Stimulated activated CD4-positive, alpha-beta T cell treated with anti-CD3 and anti-CD28 coated beads, Interleukin-1b, Interleukin-23, amount 100 ng/mL, for 4 hours (primary cell): Measurements from ENCODE around the gene C7orf57.
A peak's percentile ranks its signal among the peaks of the same experiment; 100 is the strongest.
"Not testable (repeated sequence)": the region's sequence is repeated elsewhere in the genome, so short reads cannot be mapped to it uniquely, and the experiment has no call there.

Experiments used
- DNase-seq, 2 donors: peaks; one replicate each; pipeline ENCODE4 v3.0.0-alpha.2; 2020; ENCODE audit warnings: low read depth in 2 of 2

C7orf57 gene

DNA sequence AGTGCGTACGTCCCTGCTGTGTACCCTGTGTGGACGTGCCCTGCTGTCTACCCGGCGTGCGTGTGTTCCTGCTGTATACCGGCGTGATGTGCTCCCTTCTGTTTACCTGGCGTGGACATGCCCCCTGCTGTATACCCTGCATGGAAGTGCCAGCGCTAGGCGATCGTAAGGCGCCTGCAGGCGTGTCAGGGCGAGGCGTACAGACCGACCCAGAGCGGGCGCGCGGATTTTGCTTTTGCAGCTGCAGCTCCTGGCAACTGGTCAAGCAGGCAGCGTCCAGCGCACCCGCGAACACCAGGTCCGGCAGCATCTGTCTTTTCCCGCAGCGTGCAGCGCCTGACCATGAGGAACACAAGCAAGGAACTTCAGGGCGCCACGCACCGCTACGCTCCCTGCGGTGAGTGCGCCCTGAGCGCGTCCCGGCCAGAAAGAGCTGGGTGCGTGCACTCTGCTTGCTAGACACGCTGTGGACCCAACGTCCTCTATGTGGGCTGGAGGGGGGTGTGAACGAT is 680 bp downstream of the C7orf57 start:
- no peak for DNase-seq

DNA sequence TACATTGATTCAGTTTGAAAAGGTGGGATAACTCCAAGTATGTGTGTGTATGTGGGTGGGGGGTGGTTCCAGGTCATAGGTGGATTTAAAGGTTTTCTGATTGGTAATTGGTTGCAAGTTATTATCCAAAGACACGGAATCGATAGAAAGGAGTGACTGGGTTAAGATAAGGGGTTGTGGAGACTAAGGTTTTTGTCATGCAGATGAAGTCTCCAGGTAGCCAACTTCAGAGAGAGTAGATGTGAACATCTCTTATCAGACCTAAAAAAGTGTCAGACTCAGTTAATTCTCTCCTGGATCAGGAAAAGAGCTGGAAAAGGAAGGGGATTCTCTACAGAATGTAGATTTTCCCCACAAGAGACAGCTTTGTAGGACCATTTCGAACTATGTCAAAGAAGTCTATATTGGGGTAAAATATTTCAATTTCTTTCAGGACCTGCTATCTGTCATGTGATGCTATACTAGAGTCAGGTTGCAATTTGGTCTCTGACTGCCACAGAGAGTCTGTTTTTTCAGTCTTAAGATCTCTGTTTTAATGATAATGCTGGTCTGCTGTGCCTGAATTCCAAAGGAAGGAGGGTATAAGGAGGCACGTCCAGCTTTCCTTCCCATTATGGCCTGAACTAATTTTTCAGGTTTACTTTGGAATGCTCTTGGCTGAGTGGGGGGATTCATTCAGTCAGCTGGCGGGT is 3.6 kb downstream of the C7orf57 start:
- DNase-seq, result no peak

DNA sequence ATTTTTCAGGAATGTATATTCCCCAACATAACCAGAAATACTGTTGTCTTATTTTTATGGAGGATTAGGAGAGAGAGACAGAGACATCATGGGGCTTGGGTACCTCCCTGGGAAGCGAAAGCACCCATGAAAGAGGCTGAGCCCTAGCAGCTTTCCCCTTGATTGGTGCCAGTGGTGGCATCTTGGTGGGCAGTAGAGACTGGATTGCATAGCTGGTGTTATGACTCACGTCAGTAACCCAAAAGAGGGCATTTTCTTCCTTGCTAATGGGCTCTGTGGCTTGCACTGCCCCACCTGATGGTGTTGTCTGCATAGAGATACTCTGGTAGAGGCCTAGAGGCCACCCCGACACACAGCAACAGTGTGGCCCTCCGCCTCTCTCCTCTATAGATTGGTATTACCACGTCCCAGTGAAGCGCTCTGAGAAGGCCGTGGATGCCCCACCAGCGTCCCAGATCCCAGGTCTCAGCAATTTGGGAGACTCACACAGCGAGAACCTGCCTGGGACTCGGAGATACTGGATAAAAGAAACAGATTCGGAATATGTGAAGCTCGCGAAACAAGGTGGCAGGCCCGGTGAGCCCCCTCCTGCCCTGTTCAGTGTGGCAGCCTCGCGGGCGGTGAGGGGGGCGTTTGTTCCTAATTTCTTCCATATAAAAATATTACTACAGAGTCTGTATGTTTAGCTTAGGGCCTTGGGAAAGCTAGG is 5.8 kb downstream of the C7orf57 start:
- no peak for DNase-seq

DNA sequence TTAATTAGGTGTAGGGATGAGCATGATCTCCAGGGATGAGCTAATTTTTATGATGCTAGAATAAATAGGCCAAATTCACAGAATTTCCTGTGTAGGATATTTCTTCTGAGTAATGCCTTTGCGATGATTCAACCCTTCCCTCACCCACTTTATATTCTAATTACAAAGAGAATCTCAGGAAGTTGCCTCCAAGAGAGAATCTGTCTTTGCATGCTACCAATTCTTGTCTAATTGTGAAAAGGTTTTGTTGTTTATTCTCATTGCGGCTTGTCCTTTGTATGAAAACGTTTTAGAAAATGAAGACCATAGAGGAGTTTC is 6.3 kb downstream of the C7orf57 start:
- no peak for DNase-seq

DNA sequence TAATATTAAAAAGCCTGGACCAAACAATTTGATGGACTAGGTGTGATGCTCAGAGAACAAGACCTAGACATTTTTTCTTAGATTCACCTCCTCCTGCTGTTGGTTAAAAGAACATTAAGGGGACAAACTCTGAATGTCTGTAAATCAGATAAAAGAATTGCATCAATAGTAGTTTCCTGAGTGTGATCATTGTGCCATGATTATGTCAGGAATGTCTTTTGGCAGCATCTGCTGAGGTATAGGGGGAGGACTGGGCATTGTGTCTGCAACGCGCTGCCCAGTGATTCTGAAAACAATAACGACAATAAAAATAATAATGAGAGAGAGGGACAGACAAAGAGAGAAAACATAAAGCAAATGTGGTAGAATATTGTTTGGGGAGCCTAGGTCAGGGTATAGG is 6.9 kb downstream of the C7orf57 start:
- DNase-seq, result no peak

DNA sequence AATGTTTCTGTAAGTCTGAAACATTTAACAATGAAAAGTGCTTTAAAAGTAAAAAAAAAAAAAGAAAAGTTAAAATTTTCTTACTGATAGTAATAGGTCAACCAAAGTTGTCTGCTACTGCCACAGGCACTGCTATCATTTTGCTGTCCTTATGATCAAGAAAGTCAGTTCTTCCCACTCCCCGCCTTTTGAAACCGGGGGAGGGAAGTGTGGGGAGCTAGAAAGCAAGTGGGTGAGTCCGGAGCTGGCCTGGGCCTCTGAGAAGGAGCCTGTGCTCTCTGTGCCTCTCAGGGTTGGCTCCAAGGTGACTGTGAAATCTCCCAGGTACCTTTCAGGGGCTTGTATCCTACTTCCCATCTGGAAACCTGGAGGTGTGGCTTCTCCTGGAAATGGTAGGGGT is 7.3 kb downstream of the C7orf57 start:
- DNase-seq, result no peak

DNA sequence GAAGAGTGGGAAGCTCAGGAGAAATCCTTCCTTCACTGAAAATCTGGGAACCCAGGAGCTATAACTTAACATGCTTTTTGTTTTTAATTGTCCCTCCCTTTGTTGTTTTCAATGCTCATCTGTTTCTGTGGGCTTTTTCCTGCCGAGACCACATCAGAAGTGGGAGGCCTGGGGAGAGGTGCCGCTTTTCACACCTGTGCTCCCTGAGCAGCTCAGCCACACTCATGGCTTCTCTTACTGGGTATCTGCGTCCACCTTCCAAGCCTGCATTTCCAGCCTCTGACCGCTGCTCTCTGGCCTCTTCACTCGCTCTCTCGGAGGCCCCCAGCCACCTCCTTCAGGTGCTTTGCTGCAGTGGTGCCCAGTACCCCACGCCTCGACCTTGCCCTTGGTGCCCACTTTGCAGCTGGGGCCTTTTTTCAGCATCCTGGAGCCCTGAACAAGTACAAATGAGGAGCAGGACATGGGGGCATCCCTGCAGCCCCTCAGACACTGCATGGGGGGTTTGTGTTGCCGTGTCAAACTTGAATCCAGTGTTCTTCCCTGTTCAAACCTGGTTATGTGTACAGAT is 9.9 kb downstream of the C7orf57 start:
- DNase-seq, result no peak

DNA sequence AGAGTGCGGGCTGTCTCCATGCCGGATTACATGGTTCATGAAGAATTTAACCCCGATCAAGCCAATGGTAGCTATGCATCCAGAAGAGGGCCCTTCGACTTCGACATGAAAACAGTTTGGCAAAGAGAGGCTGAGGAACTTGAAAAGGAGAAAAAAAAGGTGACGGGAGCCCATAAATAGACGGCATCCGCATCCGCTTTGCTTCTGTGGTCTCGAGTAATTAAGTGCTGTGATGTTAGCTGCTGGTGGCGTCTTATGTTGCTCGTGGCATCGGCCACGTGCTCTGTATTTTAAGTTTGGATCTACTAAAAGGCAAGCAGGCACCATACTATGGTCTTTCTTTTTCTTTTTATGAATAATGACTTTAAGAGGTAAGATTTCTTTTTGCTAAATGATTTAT is 11.1 kb downstream of the C7orf57 start:
- DNase-seq, result no peak

DNA sequence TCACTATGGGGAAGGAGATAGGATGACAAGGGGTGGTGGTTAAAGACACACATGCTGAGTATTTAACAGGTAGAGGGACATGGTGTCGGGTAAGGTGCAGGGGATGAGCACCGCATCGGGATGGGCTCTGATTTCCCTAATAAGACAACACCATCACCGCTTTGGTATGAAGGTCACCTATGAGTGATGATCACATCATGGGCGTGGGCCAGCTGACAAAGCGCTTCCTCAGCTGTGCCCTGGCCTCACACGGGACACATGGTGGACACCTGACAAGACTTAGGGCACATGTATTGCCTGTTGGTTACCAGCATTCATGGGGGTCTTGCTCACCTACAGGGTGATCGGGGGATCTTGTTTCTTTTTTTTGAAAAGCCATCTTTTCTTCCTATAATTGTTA is 12.8 kb downstream of the C7orf57 start:
- no peak for DNase-seq

DNA sequence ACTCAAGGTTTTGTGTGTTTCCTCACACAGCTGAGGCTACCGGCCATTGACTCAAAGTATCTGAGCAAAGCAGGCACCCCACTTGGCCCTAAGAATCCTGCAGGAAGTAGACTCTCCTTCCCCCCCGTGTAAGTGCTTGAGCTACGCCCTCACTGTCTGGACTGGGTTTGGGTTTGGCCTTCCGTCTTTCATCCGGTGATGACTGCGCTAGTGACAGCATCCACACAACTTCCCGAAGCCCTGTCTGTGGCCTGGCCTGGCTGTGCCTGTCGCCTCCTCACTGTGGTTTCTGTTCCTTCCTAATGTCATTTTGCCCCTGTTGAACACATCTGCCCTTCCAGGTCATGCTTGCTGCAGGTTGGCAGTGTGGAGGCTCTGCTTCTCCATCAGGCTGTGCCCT is 14.5 kb downstream of the C7orf57 start:
- DNase-seq, result no peak

DNA sequence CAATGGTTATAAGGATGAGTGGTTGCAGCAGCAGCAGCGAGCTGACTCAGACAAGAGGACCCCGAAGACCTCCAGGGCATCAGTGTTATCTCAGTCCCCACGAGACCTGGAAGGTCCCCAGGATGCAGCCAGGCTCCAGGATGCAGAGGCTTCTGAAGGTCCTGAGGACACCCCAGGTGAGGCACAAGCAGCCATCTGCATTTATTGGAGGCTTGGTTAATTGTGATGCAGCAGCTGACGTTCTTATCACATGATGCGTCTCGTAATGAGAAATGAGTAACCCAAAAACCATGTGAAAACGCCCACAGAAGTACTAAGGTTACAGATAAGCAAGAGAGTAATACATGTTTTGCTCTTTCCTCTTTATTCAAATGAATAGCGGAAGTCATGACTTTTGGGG is 17.4 kb downstream of the C7orf57 start:
- no peak for DNase-seq

DNA sequence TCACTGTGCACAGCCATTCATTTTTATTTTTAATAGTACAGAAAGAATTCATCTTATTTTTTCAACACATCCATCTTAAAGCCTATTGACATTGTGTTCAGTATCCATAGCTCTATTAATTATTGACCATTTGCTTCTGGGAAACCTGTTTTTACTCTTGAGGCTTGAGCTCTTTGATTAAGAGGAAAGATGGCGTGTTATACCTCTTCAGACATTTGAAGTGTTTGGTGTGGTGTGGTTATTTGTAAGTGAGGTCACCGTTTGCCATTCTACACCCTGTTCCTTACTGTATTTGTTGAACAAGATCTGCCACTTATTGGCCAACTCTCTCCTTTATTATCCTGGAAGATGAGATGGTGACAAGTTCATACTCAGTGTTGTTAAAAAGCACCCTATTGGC is 18.4 kb downstream of the C7orf57 start:
- DNase-seq, result no peak

DNA sequence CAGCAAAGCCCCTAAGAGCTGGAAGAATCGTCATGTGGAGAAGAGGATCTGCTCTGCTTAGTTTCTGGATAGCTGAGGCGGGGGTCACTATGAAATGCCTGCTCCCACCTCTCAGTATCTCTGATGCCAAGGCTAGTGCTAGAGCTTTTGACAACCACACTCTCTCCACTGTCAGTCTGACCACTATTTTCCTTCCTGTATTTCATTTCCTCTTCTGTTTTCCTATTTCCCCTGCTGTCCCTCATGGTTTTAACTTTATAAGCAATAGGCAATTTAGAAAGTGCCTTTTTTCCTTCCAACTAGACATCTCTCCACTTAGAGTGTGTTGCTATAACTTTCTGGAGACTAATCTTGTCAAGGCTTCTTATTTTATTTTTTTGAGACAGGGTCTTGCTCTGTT is 23.6 kb downstream of the C7orf57 start:
- no peak for DNase-seq

DNA sequence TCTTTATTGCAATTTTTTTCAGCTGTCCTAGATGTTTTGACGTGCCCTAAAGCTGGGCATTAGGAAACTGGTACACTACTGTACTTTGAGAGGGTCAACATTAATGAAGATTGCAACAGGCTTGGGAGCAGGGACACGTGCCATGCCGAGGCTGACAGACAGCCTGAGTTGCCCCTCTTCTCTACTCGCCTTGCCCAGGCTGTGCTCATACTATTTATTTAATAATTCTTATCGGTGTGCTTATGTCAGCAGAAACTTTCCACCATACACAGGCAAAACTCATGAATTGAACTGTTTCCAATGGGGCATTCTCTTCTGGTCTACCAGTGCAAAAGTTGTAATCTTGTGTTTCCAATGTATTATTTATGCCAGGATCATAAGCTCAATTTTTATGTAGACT is 24.4 kb downstream of the C7orf57 start:
- DNase-seq, result no peak

DNA sequence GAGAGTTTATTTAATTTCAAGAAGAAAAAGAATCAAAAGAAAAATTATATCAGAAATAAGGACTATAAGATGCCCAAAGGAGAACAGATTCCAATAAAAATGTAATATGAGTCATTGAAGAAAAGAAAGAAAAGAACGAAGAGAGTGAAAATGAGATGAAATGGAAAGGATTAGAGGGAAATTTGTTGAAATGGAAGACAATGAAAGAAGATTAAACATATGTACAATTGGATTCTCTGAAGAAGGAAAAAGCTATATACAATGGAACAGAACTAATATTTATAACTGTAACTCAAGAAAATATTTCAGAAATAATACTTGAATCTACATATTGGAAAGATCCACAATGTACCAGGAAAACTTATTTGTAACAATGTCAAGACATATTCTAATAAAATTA is 28.6 kb downstream of the C7orf57 start:
- DNase-seq, result no peak

DNA sequence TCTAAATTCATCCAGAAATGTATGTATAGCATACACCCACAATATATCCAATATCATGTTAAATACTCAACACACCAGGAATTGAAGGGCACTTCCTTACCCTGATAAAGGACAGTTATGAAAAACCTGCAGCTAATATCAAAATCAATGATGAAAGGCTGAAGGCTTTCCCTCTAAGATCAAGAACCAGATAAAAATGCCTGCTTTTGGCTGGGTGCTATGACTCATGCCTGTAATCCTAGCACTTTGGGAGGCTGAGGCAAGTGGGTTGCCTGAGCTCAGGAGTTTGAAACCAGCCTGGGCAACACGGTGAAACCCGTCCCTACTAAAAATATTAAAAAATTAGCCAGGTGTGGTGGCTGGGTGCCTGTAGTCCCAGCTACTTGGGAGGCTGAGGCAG is 32.1 kb downstream of the C7orf57 start:
- DNase-seq, result no peak

DNA sequence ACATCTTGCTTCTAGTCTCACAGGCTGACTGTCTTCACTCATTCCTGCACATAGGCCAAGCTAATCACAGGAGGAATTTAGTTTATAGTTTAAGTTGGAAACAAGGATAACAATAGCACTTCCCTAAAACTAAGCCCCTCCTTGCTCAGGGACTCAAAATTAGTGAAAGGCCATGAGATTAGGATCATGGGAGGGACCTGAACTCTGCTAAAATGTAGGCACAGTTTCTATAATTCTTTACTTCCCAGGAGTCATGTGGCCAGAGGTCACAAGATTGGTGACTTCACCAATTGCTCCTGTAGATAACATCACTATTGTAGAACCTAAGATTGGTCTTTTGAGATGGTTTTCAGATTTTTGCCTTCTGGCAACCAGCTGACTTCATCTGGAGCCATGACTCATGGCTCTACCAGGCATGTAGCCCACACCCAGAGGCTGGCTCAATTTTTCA is 38.9 kb downstream of the C7orf57 start:
- DNase-seq, result no peak

DNA sequence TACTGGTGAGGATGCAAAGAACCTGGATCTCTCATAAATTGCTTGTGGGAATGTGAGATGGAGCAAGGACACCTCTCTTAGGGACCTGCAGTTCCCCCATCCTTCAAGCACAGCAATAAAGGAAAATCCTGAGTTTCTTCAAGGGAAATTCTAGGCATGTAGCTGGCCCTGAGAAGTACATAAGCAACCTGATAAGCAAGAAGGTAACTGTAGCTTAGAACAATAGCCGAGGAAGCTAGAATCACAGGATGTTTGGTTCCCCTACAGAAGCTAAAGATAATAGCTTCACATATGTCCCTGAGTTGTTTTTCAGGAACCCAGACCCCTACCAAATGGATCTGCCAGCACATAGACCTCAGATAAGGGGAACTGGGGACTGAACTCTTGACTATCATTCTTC is 42.1 kb downstream of the C7orf57 start:
- DNase-seq, result no peak

DNA sequence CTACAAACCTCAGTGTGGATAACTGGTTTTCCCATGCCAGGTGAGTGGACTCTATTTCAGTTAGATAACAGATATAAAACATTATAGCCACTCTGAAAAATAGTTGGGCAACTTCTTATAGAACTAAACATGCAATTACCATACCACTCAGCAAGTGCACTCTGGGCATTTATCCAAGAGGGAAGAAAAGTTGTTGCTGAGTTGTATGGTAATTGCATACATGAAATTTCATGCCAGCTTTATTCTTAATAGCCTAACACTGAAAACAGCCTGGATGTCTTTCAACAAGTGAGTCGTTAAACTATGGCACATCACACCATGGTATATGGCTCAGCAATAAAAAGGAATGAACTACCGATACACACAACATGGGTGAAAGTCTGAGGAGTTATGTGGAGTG is 43.1 kb downstream of the C7orf57 start:
- no peak for DNase-seq

DNA sequence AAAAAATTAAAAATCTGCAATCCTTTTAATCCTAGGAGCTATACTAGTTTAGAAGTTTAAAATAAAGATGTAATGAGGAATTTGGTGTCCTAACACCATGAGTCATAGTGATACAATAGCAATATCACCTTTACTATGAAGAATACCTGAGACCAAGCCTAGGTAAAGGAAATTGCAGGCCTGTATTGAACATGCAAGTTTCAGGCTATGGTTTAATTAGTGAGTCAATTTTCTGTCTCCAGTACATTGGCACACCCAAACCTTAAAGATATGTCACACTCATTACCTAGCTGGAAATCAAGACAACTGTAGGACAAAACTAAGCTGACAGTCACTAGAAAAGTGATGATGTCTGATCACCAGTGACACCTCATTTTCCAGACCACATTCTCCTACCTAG is 47.0 kb downstream of the C7orf57 start:
- DNase-seq, result not testable (repeated sequence)

DNA sequence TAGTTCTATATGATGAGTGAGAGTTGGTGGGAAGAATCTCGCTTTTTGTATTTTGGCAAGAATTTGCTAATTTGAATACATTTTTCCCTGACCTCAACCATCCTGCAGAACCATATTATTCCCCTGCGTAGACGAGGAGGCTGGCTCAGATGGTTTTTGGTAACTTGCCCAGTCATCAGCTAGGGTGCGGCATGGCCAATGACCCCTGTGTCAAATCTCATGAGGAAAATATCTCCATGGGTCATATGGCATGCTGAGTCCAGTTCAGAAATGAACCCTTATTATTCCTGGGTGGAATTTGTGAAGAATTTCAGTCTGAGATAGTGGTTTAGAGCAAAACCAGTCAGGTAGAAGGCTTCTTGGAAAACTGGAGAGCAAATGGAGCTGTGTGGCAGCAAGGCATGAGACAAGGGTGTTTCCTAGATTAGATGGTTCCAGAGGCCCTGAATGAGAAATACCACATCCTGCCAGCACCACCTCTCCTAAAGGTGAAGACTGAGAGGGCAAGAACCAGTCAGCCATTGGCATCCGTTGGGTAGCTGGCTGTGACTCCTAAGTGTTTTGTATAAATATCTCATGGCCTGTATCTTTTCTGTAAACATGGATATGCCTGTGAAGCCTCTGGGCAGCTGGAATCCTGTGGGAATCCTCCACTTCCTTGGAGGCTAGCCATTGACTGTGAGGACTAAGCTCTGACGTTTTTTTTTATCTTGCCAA is 47.9 kb downstream of the C7orf57 start:
- no peak for DNase-seq

DNA sequence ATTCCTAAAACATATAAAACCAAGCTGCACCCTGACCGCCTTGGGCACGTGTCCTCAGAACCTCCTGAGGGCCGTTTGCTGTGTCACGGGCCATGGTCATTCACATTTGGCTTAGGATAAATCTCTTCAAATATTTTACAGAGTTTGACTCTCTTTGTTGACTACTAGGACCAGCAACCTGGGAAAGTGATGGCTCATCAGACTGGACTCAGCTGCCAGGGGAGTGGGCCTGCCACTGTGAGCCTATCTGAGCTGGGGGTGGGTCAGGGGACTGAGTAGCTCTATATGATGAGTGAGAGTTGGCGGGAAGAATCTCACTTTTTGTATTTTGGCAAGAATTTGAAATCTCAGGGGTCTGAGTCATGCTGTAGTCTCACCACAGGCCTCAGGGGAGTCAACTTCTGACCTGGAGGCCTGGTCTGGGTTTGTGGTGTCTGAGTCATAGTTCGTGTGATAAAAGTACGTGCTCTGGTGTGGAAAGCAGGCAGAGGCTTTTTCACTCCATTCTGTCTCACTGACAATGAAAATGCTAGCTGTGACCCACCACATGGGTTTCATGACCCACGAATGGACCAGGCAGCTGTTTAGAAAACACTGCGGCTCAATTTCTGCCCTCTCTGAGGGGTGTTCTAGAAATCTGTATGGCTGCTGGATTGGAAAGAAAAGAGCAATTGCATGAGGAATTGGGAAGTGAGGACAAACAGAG is 49.5 kb downstream of the C7orf57 start:
- peak; percentile 32 to 58 for DNase-seq
